Hepatocyte (in vitro differentiated cells): ENCODE data around the gene UBXN6.

Experiments used
- CTCF ChIP-seq: fragments of 200-600 bp; sonication (generic); IDR thresholded peaks from 2 replicates; pipeline ENCODE4 v1.5.1; 2016; ENCODE audit warnings: antibody characterized with exemption, mild to moderate bottlenecking; ENCODE audit not compliant: poor library complexity
- EZH2 ChIP-seq: fragments of 200-600 bp; sonication (generic); IDR thresholded peaks from 2 replicates; pipeline ENCODE4 v1.6.1; 2016; ENCODE audit warnings: antibody characterized with exemption, mild to moderate bottlenecking, borderline replicate concordance

DNA sequence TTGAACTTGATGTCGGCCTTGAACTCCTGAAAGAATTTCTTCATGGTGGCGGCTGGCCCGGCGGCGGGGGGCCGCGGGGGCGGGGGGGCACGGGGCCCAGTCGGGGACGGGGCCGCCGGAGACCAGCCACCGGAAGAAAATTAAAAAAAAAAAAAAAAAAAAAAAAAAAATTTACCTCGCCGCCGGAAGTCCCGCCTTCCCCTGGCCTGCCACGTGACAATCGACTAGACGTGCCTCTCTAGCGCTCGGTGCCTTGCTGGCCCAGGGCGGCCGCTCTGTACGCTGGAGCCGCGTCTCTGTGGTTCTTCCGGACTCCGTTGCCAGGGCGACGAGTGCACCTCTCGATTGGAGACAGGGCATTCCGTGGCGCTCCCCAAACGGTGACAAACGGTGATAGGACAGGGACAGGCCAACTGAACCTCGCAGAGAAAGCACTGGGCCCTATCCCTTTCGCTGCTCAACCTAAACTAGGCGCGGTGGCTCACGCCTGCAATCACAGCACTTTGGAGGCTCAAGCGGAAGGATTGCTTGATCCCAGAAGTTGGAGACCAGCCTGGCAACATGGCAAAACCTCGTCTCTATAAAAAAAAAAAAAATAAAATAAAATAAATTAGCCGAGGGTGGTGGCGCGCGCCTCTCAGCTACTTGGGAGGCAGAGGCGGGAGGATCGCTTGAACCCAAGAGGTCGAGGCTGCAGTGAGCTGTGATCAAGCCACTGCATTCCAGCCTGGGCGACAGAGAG, at the start of gene UBXN6:
- TF ChIP-seq CTCF, result no peak
- no peak for TF ChIP-seq EZH2
